GM12878 (cell line): ENCODE data around the gene ARHGAP32.

ENCODE experiments used
- CREB1 ChIP-seq: IDR thresholded peaks from 2 replicates; pipeline ENCODE4 v1.6.1; 2012; ENCODE audit warnings: low read depth, mild to moderate bottlenecking, inconsistent platforms
- POLR2A ChIP-seq: IDR thresholded peaks from 2 replicates; pipeline ENCODE4 v1.6.1; 2011; ENCODE audit warnings: low read depth, mild to moderate bottlenecking, low read length
- ZNF24 ChIP-seq: fragments of 450-650 bp; IDR thresholded peaks from 2 replicates; pipeline ENCODE4 v1.6.1; 2017; ENCODE audit warnings: antibody characterized with exemption, mild to moderate bottlenecking
- TF ChIP-seq, protein P1 (sequence below): IDR thresholded peaks from 2 replicates; pipeline ENCODE4 v1.6.1; 2011; ENCODE audit warnings: low read depth, mild to moderate bottlenecking, low read length, moderate library complexity, borderline replicate concordance; ENCODE audit errors: extremely low read depth
- TF ChIP-seq, protein P2 (sequence below), 3 experiments: IDR thresholded peaks in 2 of 3; conservative IDR thresholded peaks in 1 of 3; 2 replicates each; pipeline ENCODE4 v1.5.1; 2011; ENCODE audit warnings: low read depth in 3 of 3, low read length in 3 of 3, mild to moderate bottlenecking in 3 of 3, control low read depth in 2 of 3, moderate library complexity in 2 of 3, inconsistent platforms in 1 of 3, mixed read lengths in 1 of 3; ENCODE audit not compliant: control insufficient read depth in 2 of 3, insufficient read depth in 1 of 3; ENCODE audit errors: extremely low read depth in 1 of 3

DNA sequence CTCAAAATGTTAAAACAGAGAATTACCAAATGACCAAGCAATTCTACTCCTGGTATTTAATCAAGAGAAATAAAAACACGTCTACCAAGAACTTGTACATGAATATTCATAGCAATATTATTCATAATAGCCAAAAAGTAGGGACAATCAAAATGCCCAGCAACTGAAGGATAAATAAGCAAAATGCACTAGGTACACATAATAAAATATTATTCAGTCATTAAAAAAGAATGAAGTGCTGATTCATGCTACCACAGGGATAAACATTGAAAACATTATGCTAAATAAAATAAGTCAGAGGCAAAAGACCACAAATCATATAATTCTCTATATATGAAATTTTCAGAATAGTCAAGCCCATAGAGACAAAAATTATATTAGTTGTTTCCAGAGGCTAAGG, 24.8 kb downstream of the ARHGAP32 start:
- TF ChIP-seq, protein P1, sequence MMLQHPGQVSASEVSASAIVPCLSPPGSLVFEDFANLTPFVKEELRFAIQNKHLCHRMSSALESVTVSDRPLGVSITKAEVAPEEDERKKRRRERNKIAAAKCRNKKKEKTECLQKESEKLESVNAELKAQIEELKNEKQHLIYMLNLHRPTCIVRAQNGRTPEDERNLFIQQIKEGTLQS = no peak
- TF ChIP-seq, protein P2, sequence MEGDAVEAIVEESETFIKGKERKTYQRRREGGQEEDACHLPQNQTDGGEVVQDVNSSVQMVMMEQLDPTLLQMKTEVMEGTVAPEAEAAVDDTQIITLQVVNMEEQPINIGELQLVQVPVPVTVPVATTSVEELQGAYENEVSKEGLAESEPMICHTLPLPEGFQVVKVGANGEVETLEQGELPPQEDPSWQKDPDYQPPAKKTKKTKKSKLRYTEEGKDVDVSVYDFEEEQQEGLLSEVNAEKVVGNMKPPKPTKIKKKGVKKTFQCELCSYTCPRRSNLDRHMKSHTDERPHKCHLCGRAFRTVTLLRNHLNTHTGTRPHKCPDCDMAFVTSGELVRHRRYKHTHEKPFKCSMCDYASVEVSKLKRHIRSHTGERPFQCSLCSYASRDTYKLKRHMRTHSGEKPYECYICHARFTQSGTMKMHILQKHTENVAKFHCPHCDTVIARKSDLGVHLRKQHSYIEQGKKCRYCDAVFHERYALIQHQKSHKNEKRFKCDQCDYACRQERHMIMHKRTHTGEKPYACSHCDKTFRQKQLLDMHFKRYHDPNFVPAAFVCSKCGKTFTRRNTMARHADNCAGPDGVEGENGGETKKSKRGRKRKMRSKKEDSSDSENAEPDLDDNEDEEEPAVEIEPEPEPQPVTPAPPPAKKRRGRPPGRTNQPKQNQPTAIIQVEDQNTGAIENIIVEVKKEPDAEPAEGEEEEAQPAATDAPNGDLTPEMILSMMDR (IDR thresholded peaks at IDR 0.05 in 2 of 3, conservative IDR thresholded peaks at IDR 0.05 in 1 of 3; ENCODE audit: control insufficient read depth in 2 of 3, extremely low read depth in 1 of 3, insufficient read depth in 1 of 3, low read depth in 3 of 3, low read length in 3 of 3) = no peak
- TF ChIP-seq ZNF24 (no peak), POLR2A (no peak), CREB1 (no peak)
